Measurements from ENCODE around the gene PATZ1.

The PATZ1 gene

GRCh38 chr22:31340765-31341247 is 5.3 kb downstream of the PATZ1 start:
- TF ChIP-seq CTCF (IDR thresholded peaks at IDR 0.05; ENCODE audit: insufficient read depth, low read length, missing control alignments) = no peak
- ChIA-PET POLR2A (no interaction called here), CTCF (interaction anchor here (0.8 to 2.3 kb wide), 2 partner anchors 28 to 48 kb away, joined by 3 to 17 read pairs; no protein-coding TSS in a partner anchor)
- no peak overlapping the region for H3K4me3 ChIP-seq (ENCODE audit: low read depth, low read length)
- DNase-seq (ENCODE audit: low read depth, low spot score) = no peak

GRCh38 chr22:31340360-31340759 is 5.8 kb downstream of the PATZ1 start:
- DNase-seq (ENCODE audit: low read depth, low spot score) = no peak
- ChIA-PET POLR2A (no interaction called here), CTCF (interaction anchor here (2.3 kb wide), 1 partner anchor 27 kb away, joined by 17 read pairs; no protein-coding TSS in a partner anchor)
- no peak overlapping the region for H3K4me3 ChIP-seq (ENCODE audit: low read depth, low read length)
- no peak for TF ChIP-seq CTCF (IDR thresholded peaks at IDR 0.05; ENCODE audit: insufficient read depth, low read length, missing control alignments)

GRCh38 chr22:31339148-31339832 is 6.9 kb downstream of the PATZ1 start:
- no peak for TF ChIP-seq CTCF (IDR thresholded peaks at IDR 0.05; ENCODE audit: insufficient read depth, low read length, missing control alignments)
- no peak overlapping the region for H3K4me3 ChIP-seq (ENCODE audit: low read depth, low read length)
- ChIA-PET POLR2A (no interaction called here), CTCF (interaction anchor here (0.7 to 2.3 kb wide), 3 partner anchors 20 to 26 kb away, joined by 3 to 18 read pairs (median 17); no protein-coding TSS in a partner anchor)
- no peak for DNase-seq (ENCODE audit: low read depth, low spot score)

DNA sequence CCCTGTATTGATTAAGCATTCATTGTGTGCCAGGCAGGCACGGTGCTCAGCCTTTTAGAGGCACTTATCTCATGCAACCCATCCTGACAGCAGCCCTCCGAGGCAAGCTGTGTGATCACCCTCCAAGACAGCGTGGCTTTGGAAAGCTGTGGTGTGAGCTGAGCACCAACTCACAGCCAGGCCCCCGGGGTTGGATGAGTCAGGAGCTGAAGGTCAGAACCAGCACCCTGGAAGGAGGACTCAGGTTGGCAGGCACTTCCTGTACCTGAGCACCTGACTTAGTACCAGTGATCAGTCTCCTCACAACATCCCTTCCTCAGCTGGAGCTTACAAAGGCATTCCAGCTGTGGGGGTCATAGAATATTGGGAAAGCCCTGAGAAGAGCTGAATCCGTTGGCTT is 9.0 kb downstream of the PATZ1 start:
- POLR2A ChIA-PET = no interaction called here
- no peak for DNase-seq (ENCODE audit: low read depth, low spot score)

DNA sequence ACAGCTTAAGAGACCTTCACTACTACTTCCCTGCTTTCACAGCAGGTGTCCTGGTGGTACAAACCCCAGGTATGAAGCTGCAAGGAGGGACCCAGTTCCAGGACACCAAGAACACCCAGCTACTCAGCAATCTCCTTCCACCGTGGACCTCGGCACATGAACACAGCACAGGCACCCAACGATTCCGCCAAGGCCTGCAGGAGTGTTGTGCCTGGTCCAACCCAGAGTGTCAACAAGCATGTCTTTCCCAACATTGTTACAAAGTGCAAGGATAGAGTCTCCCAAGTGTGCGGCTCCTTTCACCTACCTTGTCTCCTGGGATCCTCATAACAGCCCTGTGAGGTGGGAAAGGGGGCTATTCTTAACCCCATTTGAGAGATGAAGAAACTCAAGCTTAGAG is 11.8 kb downstream of the PATZ1 start:
- H3K4me3 ChIP-seq (ENCODE audit: low read depth, low read length) = no peak overlapping the region
- POLR2A ChIA-PET = no interaction called here
- CTCF ChIA-PET = interaction anchor here (1.1 to 7.4 kb wide), 4 partner anchors 8 to 21 kb away, joined by 3 to 53 read pairs (median 5); no protein-coding TSS in a partner anchor
- no peak for DNase-seq (ENCODE audit: low read depth, low spot score)
- TF ChIP-seq CTCF (IDR thresholded peaks at IDR 0.05; ENCODE audit: insufficient read depth, low read length, missing control alignments) = no peak

More for the DNA sequence above, 9.0 kb downstream of the PATZ1 start:
- CTCF ChIA-PET = interaction anchor here (0.6 to 2.1 kb wide), 5 partner anchors 9 to 44 kb away, joined by 3 to 18 read pairs (median 5); partner anchors contain the start of genes PATZ1 and PIK3IP1
- H3K4me3 ChIP-seq (ENCODE audit: low read depth, low read length) = no peak overlapping the region
- TF ChIP-seq CTCF (IDR thresholded peaks at IDR 0.05; ENCODE audit: insufficient read depth, low read length, missing control alignments) = no peak

DNA sequence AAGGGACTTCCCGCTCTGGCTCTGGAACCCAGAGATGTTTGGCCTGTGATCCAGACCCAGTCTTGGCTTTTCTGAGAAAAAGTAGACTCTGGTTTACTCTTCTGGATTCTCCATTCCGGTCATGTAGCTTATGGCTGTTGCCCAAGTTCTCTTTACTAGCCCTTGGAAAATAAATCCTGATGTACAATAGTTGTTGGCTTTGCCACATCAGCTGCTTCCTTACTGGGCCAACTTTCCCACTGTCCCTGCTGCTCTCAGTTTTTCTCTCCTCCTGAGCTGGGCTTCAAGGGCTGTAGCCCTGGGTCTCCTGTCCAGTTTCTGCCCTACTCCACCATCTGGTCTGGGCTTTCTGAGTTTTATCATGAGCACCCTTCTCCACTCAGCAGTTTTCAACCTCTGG is 12.5 kb downstream of the PATZ1 start:
- POLR2A ChIA-PET = no interaction called here
- CTCF ChIA-PET = interaction anchor here (1.1 to 7.4 kb wide), 4 partner anchors 7 to 20 kb away, joined by 3 to 53 read pairs (median 5); no protein-coding TSS in a partner anchor
- no peak overlapping the region for H3K4me3 ChIP-seq (ENCODE audit: low read depth, low read length)
- DNase-seq (ENCODE audit: low read depth, low spot score) = no peak
- TF ChIP-seq CTCF (IDR thresholded peaks at IDR 0.05; ENCODE audit: insufficient read depth, low read length, missing control alignments) = no peak
